GM11168 (cell line): ENCODE measurements around the gene TMCC3.
"Not testable (repeated sequence)": the region's sequence is repeated elsewhere in the genome, so short reads cannot be mapped to it uniquely, and the experiment has no call there.

ENCODE experiments used
- in situ Hi-C: fragments of 300-500 bp; cut with MboI; formaldehyde crosslinking; loops from one replicate; pipeline ENCODE4 v1.12.0; 2022; ENCODE audit warnings: low sequenced_read_pairs; ENCODE audit not compliant: unreplicated experiment

Gene TMCC3, protein sequence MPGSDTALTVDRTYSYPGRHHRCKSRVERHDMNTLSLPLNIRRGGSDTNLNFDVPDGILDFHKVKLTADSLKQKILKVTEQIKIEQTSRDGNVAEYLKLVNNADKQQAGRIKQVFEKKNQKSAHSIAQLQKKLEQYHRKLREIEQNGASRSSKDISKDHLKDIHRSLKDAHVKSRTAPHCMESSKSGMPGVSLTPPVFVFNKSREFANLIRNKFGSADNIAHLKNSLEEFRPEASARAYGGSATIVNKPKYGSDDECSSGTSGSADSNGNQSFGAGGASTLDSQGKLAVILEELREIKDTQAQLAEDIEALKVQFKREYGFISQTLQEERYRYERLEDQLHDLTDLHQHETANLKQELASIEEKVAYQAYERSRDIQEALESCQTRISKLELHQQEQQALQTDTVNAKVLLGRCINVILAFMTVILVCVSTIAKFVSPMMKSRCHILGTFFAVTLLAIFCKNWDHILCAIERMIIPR

DNA sequence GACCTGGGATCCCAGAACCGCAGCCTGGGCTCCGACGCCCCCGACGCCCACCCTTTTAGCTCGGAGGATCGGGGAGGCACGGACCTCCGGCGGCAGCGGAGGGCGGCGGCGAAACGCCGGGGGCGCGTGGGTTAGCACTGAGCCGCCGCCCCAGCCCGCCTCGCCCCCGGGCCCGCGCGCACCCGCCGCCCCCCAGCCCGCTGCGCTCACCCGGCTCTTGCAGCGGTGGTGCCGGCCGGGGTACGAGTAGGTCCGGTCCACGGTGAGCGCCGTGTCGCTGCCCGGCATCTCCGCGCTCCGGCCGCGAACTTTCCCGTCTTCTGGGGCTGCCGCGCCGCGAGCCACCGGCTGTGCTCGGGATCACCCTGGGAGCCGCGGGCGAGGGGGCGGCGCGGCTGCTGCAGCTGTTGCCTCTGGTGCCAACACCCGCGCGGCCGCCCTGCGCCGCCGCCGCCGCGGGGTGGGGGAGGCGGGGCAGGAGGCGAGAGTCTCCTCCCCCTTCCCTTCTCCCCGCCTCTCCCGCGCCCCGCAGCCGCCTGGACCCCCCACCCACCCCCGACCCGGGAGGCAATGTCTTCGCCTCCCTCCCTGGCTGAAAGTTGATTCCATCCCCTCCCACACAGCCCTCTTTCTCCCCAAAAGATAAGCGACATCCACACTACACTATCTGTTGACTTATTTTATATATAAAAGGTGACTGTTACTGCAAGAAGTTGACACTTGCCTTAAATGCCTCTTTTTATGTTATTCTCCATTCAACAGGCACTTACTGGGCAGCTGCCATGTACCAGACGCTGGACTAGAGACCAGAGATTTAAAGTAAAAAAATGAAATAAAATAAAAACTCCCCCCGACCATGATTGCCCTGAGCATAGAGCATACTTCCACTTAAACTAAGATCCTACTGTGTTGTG is at the start of gene TMCC3:
TSS of gene TMCC3 (minus strand) at position 415 of the 914 bp plus-strand sequence. CDS start at position 288, 127 bp downstream.
- in situ Hi-C loops: no loop called here

DNA sequence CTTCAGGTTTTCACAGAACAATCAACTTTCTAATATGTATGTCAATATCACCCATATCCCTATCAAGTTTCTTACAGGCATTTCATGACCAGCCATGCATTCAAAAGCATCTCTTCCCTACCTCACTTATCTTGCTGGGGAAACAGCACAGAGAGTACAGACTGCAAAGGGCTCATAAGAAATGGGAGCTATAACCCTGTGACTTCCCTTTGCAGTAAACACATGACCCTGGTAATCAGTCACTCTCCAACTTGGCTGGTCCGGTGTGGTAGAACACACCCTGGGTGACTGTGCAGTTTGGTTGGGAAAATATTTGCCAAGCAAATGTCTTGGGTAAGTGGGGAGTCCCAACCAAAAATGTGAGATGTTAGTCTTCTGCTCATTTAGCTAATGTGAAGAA is 49.4 kb upstream of the TMCC3 start:
- in situ Hi-C loops: no loop called here

DNA sequence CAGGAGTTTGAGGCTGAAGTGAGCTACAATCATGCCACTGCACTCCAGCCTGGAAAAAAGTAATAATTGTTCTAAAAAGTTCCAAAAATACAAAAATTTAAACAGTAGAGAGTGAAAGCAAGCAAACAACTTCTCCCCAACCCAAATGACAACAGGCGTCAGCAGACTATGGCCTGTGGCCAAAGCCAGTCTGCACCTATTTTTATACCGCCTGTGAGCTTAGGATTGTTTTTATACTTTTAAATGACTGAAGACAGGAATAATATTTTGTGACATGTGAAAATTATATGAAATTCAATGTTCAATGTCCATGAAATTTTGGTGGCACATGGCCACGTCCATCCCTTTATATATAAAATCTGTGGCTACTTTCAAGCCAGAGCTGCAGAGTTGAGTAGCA is 48.2 kb upstream of the TMCC3 start:
- in situ Hi-C loops: no loop called here

DNA sequence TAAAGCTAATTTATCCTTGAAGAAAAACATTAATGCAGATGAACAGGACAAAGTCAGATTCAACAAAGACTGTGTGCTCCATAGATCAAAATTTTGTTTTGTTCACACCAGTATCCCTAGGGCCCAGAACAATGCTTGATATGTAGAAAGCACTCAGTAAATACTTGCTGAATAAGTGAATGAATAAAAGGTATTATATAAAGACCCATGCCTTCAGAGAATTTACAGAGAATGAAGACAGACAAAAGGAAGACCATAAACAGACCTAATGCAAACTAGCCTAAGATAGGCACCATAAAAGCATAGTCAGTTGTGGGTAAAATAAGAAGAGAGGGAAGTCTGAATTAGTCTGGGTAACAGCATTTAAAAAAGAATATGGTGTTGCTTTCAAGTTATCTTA is 47.3 kb upstream of the TMCC3 start:
- in situ Hi-C loops: no loop called here

DNA sequence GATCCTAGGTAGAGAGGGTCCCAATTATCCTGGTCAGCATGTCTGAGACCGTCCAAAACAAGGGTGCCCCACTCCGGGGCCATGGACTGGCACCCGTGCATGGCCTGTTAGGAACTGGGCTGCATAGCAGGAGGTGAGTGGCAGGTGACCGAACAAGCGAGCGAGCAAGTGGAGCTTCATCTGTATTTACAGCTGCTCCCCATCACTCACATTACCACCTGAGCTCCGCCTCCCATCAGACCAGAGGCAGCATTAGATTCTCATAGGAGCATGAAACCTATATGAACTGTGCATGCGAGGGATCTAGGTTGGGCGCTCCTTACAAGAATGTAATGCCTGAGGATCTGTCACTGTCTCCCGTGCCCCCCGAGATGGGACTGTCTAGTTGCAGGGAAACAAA is 44.4 kb upstream of the TMCC3 start:
- in situ Hi-C loops: no loop called here

DNA sequence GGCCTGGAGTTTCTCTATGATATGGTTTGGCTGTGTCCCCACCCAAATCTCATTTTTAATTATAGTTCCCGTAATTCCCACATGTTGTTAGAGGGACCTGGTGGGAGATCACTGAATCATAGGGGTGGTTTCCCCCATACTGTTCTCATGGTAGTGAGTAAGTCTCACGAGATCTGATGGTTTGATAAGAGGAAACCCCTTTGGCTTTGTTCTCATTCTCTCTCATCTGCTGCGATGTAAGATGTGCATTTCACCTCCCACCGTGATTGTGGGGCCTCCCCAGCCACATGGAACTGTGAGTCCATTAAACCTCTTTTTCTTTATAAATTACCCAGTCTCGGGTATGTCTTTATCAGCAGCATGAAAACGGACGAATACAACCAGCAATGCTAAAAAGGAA is 42.5 kb upstream of the TMCC3 start:
- in situ Hi-C loops: not testable (repeated sequence)

DNA sequence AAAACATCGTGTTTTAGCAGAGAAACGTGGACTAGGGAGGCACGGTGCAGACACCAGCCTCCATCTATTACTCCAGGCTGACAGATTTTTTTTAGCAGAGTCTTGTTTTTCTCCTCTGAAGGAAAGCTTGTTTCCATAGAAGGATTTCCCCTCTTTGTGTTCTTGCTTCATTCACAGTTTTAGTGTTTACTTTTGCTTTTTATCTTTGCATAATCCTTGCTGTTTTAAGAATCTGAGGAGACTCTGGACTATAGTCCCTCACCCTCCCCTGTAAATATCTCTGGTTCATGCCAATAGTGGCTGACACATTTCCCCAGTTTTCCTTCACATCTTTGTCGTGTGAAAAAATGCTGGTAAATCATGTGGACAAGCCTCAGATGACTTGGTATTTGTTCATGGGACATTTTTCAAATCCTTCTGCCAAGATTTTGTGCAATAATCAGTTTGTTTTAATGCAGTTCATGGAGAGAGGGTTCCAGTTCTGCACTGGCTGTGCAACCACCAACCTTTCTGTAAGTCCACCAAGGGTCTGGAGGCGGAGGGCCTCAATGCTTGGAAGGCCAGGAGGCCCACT is 39.9 kb upstream of the TMCC3 start:
- in situ Hi-C loops: no loop called here

DNA sequence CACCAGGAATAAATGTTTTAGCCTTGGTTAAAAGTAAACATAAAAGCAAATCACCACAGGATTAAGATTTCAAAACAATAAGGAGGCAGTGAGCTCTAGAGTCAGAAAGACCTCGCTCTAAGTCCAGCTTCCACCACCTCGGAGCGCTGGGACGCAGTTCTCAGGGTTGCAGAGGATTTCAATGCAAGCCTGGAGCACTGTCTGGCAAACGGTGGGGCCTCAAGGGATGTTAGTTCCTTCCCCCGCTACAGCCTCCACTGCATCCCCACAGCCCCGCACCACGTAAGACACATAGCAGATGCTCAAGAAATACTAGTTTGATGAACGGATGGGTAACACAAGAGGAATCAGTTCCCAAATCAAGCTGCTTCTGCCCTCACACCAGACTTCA is 39.3 kb upstream of the TMCC3 start:
- in situ Hi-C loops: no loop called here

DNA sequence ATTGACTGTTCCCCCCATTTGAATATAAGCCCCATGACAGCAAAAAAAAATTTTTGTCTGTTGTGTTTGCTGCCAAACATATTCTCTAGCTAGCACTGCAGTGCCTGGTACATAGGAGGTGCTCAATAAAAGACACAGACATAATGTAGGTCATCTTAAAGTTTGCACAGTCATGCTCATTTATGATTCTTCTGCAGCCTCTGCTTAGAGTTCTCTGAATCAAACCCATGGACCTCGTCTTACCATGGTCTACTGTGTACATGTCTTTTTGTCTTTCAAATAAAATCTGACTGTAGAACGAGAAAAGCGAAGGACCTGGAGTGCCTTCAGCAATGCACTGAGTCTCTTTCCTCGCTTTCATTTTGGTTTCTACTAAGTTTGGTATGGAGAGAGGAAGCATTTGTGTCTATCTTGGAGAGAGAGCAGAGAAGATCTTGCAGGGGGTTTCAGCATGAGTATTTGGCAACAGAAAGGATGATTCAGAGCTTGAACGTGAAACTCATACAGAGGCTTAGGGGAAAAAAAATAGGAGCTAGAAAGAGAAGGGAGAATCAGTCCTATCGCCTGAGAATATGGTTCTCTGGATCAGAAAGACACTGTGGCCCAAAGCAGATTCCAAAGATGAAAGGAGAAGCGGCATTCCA is 38.8 kb upstream of the TMCC3 start:
- in situ Hi-C loops: no loop called here

DNA sequence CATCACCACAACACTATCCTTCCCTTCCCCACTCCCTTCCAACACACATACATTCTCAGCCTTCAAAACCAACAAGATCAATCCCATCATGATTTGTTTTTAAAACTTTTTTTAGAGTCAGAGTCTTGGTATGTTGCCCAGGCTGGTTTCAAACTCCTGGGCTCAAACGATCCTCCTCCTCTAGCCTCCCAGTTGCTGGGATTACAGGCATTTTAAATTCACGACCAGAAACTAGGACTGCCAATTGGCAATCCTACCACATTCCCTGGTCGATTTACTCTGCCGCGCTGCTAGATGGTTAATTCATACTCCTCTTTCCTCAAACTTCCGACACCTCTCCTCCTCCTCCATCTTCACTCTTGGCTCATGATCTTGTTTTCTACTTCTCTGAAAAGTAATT is 37.5 kb upstream of the TMCC3 start:
- in situ Hi-C loops: no loop called here

DNA sequence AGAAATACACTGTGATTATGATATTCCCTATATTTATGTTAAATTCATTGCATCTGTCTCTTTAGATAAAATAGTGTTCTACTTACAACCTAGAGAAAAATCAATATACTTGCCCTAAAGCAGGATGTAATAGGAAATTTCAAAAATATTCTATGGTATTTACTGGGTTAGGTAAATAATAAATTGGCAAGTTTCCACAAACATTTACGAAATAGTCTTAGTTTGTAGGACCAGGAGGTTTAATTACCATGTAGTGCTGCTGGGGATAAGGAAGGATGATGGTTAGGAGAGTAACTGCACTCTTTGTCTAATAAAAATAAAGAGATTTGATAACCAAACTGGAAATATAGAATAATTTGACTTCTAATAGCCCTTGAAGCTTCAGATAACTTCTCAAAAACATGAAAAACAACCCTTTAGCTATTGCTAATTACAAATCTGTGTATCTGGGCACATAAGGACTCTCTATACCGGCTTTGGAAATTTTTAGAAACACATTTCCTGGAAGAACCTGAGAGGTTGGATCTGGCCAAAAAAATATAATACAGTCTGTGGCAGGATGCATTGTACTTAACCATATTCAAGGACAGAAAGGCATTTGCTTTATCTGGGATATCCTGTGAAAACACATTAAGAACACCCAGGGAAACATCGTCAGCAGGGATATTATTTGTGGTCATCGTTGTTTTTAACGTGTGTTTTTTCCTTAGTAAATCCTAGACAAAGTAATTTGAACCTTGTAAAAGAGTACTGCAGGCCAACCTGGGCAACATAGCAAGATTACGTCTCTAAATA is 36.7 kb upstream of the TMCC3 start:
- in situ Hi-C loops: no loop called here

DNA sequence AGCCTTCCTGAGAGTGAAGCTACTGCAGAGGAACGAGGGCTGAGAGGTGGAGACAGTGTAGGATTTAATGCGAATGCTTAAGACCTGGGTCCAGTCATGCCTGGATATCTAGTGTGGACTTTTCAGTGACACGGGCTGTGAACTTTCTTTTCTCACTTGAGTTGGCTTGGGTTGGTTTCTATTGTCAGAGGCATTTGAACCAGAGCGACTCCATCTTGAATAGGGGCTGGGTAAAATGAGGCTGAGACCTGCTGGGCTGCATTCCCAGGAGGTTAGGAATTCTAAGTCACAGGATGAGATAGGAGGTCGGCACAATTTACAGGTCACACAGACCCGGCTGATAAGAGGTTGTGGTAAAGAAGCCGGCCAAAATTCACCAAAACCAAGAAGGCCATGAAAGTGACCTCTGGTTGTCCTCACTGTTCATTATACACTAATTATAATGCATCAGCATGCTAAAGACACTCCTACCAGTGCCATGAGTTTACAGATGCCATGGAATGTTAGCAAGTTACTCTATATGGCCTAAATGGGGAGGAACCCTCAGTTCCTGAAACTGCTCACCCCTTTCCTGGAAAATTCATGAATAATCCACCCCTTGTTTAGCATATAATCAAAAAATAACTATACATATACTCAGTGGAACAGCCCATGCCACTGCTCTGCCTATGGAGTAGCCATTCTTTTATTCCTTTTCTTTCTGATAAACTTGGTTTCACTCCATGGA is 34.2 kb upstream of the TMCC3 start:
- in situ Hi-C loops: no loop called here

DNA sequence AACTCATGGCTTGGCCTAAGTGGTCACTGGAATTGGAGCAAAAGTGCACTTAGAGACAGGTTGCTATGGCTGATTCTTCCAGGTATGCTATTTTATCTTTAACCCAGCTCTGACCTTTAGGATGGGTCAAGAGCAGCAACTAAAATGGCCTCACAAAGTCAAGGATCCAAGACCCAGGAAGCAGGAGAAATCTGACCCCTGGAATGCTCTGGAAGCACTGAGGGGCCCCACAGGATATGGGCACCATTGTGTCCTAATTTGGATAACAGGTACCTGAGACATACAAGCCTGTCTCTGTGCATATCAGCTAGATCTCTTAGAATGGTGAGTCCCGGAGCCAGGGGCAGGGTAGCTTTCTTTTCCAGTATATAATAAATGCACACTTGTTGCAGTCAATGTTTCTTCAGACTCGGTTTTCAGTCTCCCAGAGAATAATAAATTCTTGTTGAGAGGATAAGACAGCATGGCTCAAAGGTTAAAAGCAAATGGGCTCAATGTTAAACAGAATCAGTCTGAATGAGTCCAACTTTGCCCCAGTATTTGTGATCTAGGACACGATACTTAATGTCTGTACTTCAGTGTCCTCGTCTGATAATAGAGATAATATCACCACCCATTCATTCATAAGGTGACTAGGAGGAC is 29.3 kb upstream of the TMCC3 start:
- in situ Hi-C loops: no loop called here

DNA sequence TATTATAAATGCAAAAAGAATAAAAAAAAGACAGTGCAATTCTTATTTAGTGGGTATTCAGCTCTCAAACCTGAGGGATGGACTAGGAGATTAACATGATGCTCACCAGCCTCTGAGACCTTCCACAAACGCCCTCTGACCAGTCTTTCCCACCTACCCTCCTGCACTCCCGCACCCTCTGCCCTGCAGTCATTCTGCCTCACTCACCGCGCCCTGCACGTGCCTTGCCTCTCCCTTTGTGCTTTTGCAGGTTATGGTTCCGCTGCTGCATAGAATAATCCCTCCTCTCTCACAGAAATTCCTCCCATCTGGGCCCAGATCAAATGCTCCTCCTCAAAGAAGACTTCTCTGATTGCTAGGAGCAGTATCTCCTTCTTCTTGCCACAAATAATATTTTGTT is 28.5 kb upstream of the TMCC3 start:
- in situ Hi-C loops: no loop called here

DNA sequence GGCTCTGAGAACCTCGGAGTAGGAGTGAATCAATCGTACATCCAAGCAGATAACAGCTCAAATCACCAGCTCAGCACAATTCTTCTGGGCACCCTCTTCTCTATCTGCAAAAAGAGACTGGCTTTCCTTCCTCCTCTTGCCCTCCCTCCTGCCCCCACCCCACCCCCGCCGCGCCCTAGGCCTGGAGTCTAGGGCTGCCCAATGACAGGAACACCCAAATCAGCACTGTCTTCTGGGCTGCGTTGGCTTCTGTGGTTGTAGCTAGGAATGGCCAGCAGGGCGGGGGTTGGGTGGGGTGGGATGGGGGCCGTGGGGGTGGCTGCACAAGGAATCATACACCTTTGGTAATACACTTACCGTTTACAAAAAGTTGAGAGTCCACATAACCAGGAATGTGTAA is 28.0 kb upstream of the TMCC3 start:
- in situ Hi-C loops: no loop called here

DNA sequence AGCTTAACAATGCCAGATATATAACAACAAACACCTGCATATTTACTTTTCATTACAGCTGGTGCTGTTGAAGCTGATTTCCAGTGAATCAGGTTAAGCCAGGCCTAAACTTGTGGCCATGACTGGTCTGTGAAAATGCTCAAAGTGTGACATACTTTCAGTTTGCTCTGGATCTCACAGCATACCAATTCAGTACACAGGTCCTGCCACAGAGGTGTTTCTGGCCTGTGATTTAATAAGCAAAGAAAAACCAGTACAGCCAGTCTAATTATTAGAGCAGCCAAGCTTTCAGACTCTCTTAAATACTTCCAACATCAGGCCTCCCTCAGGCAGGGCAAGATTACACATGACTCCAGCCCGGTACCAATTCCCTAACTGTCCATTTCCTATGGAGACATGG is 27.4 kb upstream of the TMCC3 start:
- in situ Hi-C loops: no loop called here

DNA sequence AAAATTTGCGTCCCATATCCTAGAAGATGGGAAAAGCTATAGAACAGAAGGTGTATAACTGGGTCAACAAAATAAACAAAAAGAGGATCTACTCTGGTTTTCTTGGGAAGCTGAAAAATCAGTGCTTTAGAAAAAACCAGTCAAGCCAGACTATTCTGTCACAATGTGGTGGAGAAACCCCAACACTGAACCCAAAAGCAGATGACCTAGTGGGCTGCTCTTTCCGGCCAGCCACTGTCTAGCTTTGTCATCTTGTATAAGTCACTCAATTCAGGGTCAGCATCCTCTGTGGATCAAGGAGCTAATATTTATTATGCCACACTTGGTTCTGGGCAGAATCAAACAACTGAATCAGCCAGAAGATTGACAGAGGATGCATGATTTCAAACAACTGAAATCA is 26.6 kb upstream of the TMCC3 start:
- in situ Hi-C loops: no loop called here

DNA sequence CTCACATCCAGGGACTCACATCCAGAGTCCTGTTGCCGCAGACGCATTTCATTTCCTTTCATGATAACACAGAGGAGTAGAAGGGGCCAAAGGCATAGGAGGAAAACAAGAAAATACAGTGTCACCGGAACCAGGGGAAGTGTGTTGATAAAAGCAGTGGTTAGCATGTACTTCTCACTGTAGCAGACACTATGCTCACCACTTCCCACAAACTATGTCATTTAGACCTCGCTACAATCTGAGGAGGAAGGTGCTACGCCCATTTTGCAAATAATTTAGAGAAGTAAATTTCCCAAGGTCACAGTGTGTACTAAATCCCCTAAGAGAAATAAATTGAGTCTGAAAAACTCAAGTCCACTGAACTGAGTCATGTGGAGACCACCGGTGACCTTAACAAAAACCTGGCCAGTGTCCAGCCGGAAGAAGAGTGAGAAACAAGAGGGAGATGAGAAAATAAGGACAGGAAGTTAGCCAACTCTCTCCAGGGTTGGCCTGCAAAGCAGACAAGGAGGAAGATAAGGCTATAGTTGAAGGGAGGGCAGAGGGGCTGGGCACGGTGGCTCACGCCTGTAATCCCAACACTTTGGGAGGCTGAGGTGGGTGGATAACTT is 25.8 kb upstream of the TMCC3 start:
- in situ Hi-C loops: no loop called here
